T-cell (primary cell): Measurements from ENCODE around the gene SOSTDC1. TPM values are rescaled to one million over a fixed set of nuclear protein-coding genes. Genes with fewer than 3 reads are reported as not detected.
"Not testable (repeated sequence)": the region's sequence is repeated elsewhere in the genome, so short reads cannot be mapped to it uniquely, and the experiment has no call there.

Experiments
- ATAC-seq, 4 experiments: fragments of 200-7000 bp in 3 of 4; fragments of 150-1000 bp in 1 of 4; cut with Tn5 transposase; replicated peaks in 1 of 4; 1 replicate in 3 of 4; 2 replicates in 1 of 4; pipeline ENCODE4 v1.10.0; 2021; ENCODE audit warnings: moderate library complexity in 3 of 4, mild to moderate bottlenecking in 2 of 4, moderate number of reproducible peaks in 1 of 4
- CTCF ChIA-PET, 2 donors: fragments of 300-600 bp; sonication (Branson Sonifier 250); formaldehyde crosslinking; loops; one replicate each; lab custom pipeline; 2022; ENCODE audit warnings: antibody characterized with exemption in 2 of 2; lab: Charles Lee
- POLR2A ChIA-PET, 2 donors: fragments of 300-600 bp; sonication (Branson Sonifier 250); formaldehyde crosslinking; loops; one replicate each; lab custom pipeline; 2022; ENCODE audit warnings: antibody characterized with exemption in 2 of 2; lab: Charles Lee
- DNase-seq, 35 experiments: peaks; one replicate each; pipeline versions ENCODE4 v3.0.0 to v3.0.0-alpha.2; 2013 to 2023
- H3K27ac ChIP-seq: one replicate; pipeline ENCODE4 v1.5.1; 2013; ENCODE audit warnings: low read length
- H3K27me3 ChIP-seq, 2 experiments: replicated peaks in 1 of 2; 1 replicate in 1 of 2; 2 replicates in 1 of 2; pipeline versions ENCODE4 v1.6.1 to v1.7.0; 2013; ENCODE audit warnings: low read length in 1 of 2, mixed read lengths in 1 of 2; ENCODE audit not compliant: control insufficient read depth in 2 of 2, insufficient read depth in 2 of 2; ENCODE audit errors: extremely low read depth in 1 of 2
- H3K36me3 ChIP-seq, 2 donors: 1 replicate in 1 of 2; 2 replicates in 1 of 2; pipeline versions ENCODE4 v1.6.1 to v1.7.0; 2013; ENCODE audit warnings: low read length in 1 of 2; ENCODE audit not compliant: control insufficient read depth in 2 of 2, insufficient read depth in 1 of 2; ENCODE audit errors: extremely low read depth in 1 of 2
- H3K4me1 ChIP-seq, 2 experiments: 1 replicate in 1 of 2; 2 replicates in 1 of 2; pipeline versions ENCODE4 v1.6.1 to v1.7.0; 2013; ENCODE audit warnings: low read length in 2 of 2, mixed read lengths in 1 of 2; ENCODE audit not compliant: insufficient read depth in 2 of 2, control insufficient read depth in 1 of 2; ENCODE audit errors: extremely low read depth in 1 of 2
- H3K4me3 ChIP-seq, 2 donors: 1 replicate in 1 of 2; 2 replicates in 1 of 2; pipeline versions ENCODE4 v1.5.1 to v1.7.0; 2013; ENCODE audit warnings: mild to moderate bottlenecking in 2 of 2, low read length in 1 of 2, moderate library complexity in 1 of 2; ENCODE audit not compliant: control insufficient read depth in 1 of 2; ENCODE audit errors: extremely low read depth in 1 of 2
- H3K9me3 ChIP-seq: 2 replicates; pipeline ENCODE4 v1.7.0; 2013
- H3K27ac Mint-ChIP-seq, 2 donors: one replicate each; pipeline ENCODE4 v1.8.0; 2020 to 2021; ENCODE audit warnings: mild to moderate bottlenecking in 2 of 2, mixed read lengths in 2 of 2
- H3K27me3 Mint-ChIP-seq, 2 donors: one replicate each; pipeline ENCODE4 v1.8.0; 2021 to 2022; ENCODE audit warnings: mixed read lengths in 2 of 2
- H3K36me3 Mint-ChIP-seq: one replicate; pipeline ENCODE4 v1.8.0; 2021; ENCODE audit warnings: mixed read lengths
- H3K4me1 Mint-ChIP-seq, 3 donors: one replicate each; pipeline ENCODE4 v1.8.0; 2020 to 2022; ENCODE audit warnings: mixed read lengths in 3 of 3, mild to moderate bottlenecking in 1 of 3
- H3K4me3 Mint-ChIP-seq, 3 donors: one replicate each; pipeline ENCODE4 v1.8.0; 2020 to 2022; ENCODE audit warnings: mild to moderate bottlenecking in 3 of 3, mixed read lengths in 3 of 3, moderate library complexity in 3 of 3
- H3K9me3 Mint-ChIP-seq, 3 donors: one replicate each; pipeline ENCODE4 v1.8.0; 2020 to 2022; ENCODE audit warnings: mixed read lengths in 3 of 3
- WGBS: methylation state at CpG from one replicate; pipeline ENCODE4 v1.1.5; 2013; ENCODE audit warnings: missing lambda C conversion rate; ENCODE audit not compliant: insufficient coverage; 5-methylcytosine and 5-hydroxymethylcytosine counted together
- total RNA-seq, 35 experiments: library from RNA in 6 of 35; stranded (reverse) in 6 of 35; fragments of 120-200 nt in 1 of 35; gene quantifications; one replicate each; pipeline versions ENCODE4 v1.2.1 to v1.2.4 and lab custom pipeline; 2013 to 2026

SOSTDC1 gene
- total RNA-seq, 5 donors from 2014 or later (not counting 1 experiment from before 2014, with no cell fraction given), result not detected

- H3K27me3 ChIP-seq, H3K27ac ChIP-seq, H3K27ac Mint-ChIP-seq, CTCF ChIA-PET, H3K9me3 ChIP-seq, H3K4me1 Mint-ChIP-seq, H3K36me3 Mint-ChIP-seq, H3K4me1 ChIP-seq, H3K9me3 Mint-ChIP-seq, H3K4me3 Mint-ChIP-seq, POLR2A ChIA-PET, H3K36me3 ChIP-seq, ATAC-seq, DNase-seq, H3K4me3 ChIP-seq: not testable (repeated sequence)
- H3K27me3 Mint-ChIP-seq, result peaks cover 0 to 14% of the 10 kb centered on the region in 2 donors
- WGBS, result 100% methylated on average over 1 of the region's 5 CpGs
Measured at GRCh38 chr7:16506422-16506821, 40.9 kb upstream of the SOSTDC1 start.

GRCh38 chr7:16504019-16504418, 38.5 kb upstream of the SOSTDC1 start:
- no peak overlapping the region for H3K27ac ChIP-seq
- peaks cover 0 to 5% of the 10 kb centered on the region in 2 experiments for H3K27me3 ChIP-seq
- no peaks in the 10 kb centered on the region for H3K36me3 Mint-ChIP-seq
- H3K9me3 ChIP-seq, result no peaks in the 10 kb centered on the region
- WGBS, result 90% methylated on average over 5 of the region's 6 CpGs
- H3K27me3 Mint-ChIP-seq, result peaks cover 3 to 10% of the 10 kb centered on the region in 2 donors
- ATAC-seq (no peak), DNase-seq (no peak)
- ChIA-PET POLR2A (no interaction called here), CTCF (interaction anchor here in 1 of 2 donors (0.6 kb wide), 1 partner anchor 1815 kb away, joined by 4 read pairs; no protein-coding TSS in a partner anchor)
- H3K36me3 ChIP-seq, result no peaks in the 10 kb centered on the region
- no peaks in the 10 kb centered on the region for H3K4me1 ChIP-seq
- no peaks in the 10 kb centered on the region for H3K9me3 Mint-ChIP-seq
- H3K27ac Mint-ChIP-seq, result no peak overlapping the region
- no peak overlapping the region for H3K4me3 ChIP-seq
- no peak overlapping the region for H3K4me3 Mint-ChIP-seq
- no peaks in the 10 kb centered on the region for H3K4me1 Mint-ChIP-seq

GRCh38 chr7:16502303-16502702, 36.8 kb upstream of the SOSTDC1 start:
- H3K27me3 ChIP-seq, result peaks cover 0 to 5% of the 10 kb centered on the region in 2 experiments
- no peak overlapping the region for H3K4me3 Mint-ChIP-seq
- H3K9me3 ChIP-seq, result no peaks in the 10 kb centered on the region
- H3K4me1 Mint-ChIP-seq, result no peaks in the 10 kb centered on the region
- no peak overlapping the region for H3K4me3 ChIP-seq
- ATAC-seq (no peak), DNase-seq (no peak)
- POLR2A ChIA-PET, result no interaction called here
- no peaks in the 10 kb centered on the region for H3K36me3 Mint-ChIP-seq
- CTCF ChIA-PET, result interaction anchor here in 1 of 2 donors (1.0 kb wide), 1 partner anchor 82 kb away, joined by 3 read pairs; no protein-coding TSS in a partner anchor
- H3K27ac Mint-ChIP-seq, result no peak overlapping the region
- no peaks in the 10 kb centered on the region for H3K9me3 Mint-ChIP-seq
- 86% methylated on average over 9 of the region's 19 CpGs for WGBS
- H3K27ac ChIP-seq, result no peak overlapping the region
- no peaks in the 10 kb centered on the region for H3K4me1 ChIP-seq
- H3K36me3 ChIP-seq, result no peaks in the 10 kb centered on the region
- peaks cover 3 to 10% of the 10 kb centered on the region in 2 donors for H3K27me3 Mint-ChIP-seq

GRCh38 chr7:16498122-16498521, 32.6 kb upstream of the SOSTDC1 start:
- Mint-ChIP-seq H3K4me1 (no peaks in the 10 kb centered on the region), H3K4me3 (no peak overlapping the region), H3K9me3 (no peaks in the 10 kb centered on the region), H3K36me3 (no peaks in the 10 kb centered on the region), H3K27ac (no peak overlapping the region), H3K27me3 (peaks cover 5 to 6% of the 10 kb centered on the region in 2 donors)
- ChIA-PET POLR2A (no interaction called here), CTCF (no interaction called here)
- Histone ChIP-seq H3K9me3 (no peaks in the 10 kb centered on the region), H3K27me3 (peaks cover 0 to 8% of the 10 kb centered on the region in 2 experiments), H3K4me3 (no peak overlapping the region), H3K36me3 (no peaks in the 10 kb centered on the region), H3K4me1 (no peaks in the 10 kb centered on the region), H3K27ac (no peak overlapping the region)
- ATAC-seq (no peak), DNase-seq (no peak)
- WGBS, result 87% methylated on average over 2 of the region's 2 CpGs

GRCh38 chr7:16494955-16495719, 29.6 kb upstream of the SOSTDC1 start:
- H3K4me3 Mint-ChIP-seq, result no peak overlapping the region
- DNase-seq (no peak), ATAC-seq (no peak)
- peaks cover 0 to 3% of the 10 kb centered on the region in 2 donors for H3K27me3 Mint-ChIP-seq
- no peak overlapping the region for H3K4me3 ChIP-seq
- H3K27ac ChIP-seq, result no peak overlapping the region
- H3K27me3 ChIP-seq, result peaks cover 0 to 3% of the 10 kb centered on the region in 2 experiments
- no peaks in the 10 kb centered on the region for H3K36me3 ChIP-seq
- H3K4me1 Mint-ChIP-seq, result no peaks in the 10 kb centered on the region
- H3K9me3 ChIP-seq, result no peaks in the 10 kb centered on the region
- POLR2A ChIA-PET, result no interaction called here
- 67% methylated on average over 1 of the region's 4 CpGs for WGBS
- no peaks in the 10 kb centered on the region for H3K9me3 Mint-ChIP-seq
- H3K4me1 ChIP-seq, result no peaks in the 10 kb centered on the region
- H3K27ac Mint-ChIP-seq, result no peak overlapping the region
- no peaks in the 10 kb centered on the region for H3K36me3 Mint-ChIP-seq
- CTCF ChIA-PET, result no interaction called here

- H3K4me1 Mint-ChIP-seq, result no peaks in the 10 kb centered on the region
- no CpG with 5 or more reads among the region's 2 CpGs for WGBS
- CTCF ChIA-PET, result no interaction called here
Measured at GRCh38 chr7:16494551-16494950, 29.0 kb upstream of the SOSTDC1 start.

More at GRCh38 chr7:16494551-16494950, 29.0 kb upstream of the SOSTDC1 start:
- Histone ChIP-seq H3K27ac (no peak overlapping the region), H3K4me1 (no peaks in the 10 kb centered on the region), H3K9me3 (no peaks in the 10 kb centered on the region), H3K27me3 (peaks cover 0 to 3% of the 10 kb centered on the region in 2 experiments), H3K4me3 (no peak overlapping the region), H3K36me3 (no peaks in the 10 kb centered on the region)
- POLR2A ChIA-PET, result no interaction called here
- Mint-ChIP-seq H3K36me3 (no peaks in the 10 kb centered on the region), H3K27me3 (peaks cover 0 to 3% of the 10 kb centered on the region in 2 donors), H3K9me3 (no peaks in the 10 kb centered on the region), H3K27ac (no peak overlapping the region), H3K4me3 (no peak overlapping the region)
- DNase-seq (no peak), ATAC-seq (no peak)
